IPS DF 6.9 (cell line): ENCODE data around the gene TEK.
A peak's percentile ranks its signal among the peaks of the same experiment; 100 is the strongest.

Experiments used
- DNase-seq: peaks from one replicate; pipeline ENCODE4 v3.0.0-alpha.2; 2013; ENCODE audit warnings: low read depth, low spot score
- H3K27ac ChIP-seq: one replicate; pipeline ENCODE4 v1.5.1; 2013; ENCODE audit warnings: low read length, control low read depth
- H3K27me3 ChIP-seq: 2 replicates; pipeline ENCODE4 v1.6.1; 2013; ENCODE audit warnings: mild to moderate bottlenecking, low read length; ENCODE audit not compliant: control insufficient read depth, insufficient read depth
- H3K36me3 ChIP-seq: 2 replicates; pipeline ENCODE4 v1.6.1; 2013; ENCODE audit warnings: low read length; ENCODE audit not compliant: control insufficient read depth, insufficient read depth
- H3K4me1 ChIP-seq: 2 replicates; pipeline ENCODE4 v1.6.1; 2013; ENCODE audit warnings: low read length; ENCODE audit not compliant: control insufficient read depth, insufficient read depth
- H3K4me3 ChIP-seq: 2 replicates; pipeline ENCODE4 v1.5.1; 2013; ENCODE audit warnings: mild to moderate bottlenecking, low read length
- H3K9me3 ChIP-seq: 2 replicates; pipeline ENCODE4 v1.6.1; 2013; ENCODE audit warnings: low read length, inconsistent platforms; ENCODE audit not compliant: control insufficient read depth, insufficient read depth
- WGBS: extraction: QIAGEN DNeasy Blood & Tissue Kit; methylation state at CpG from one replicate; pipeline ENCODE4 v1.1.7; 2013; ENCODE audit warnings: mixed read lengths, missing lambda C conversion rate; ENCODE audit not compliant: insufficient read length, insufficient coverage; 5-methylcytosine and 5-hydroxymethylcytosine counted together

Gene TEK

DNA sequence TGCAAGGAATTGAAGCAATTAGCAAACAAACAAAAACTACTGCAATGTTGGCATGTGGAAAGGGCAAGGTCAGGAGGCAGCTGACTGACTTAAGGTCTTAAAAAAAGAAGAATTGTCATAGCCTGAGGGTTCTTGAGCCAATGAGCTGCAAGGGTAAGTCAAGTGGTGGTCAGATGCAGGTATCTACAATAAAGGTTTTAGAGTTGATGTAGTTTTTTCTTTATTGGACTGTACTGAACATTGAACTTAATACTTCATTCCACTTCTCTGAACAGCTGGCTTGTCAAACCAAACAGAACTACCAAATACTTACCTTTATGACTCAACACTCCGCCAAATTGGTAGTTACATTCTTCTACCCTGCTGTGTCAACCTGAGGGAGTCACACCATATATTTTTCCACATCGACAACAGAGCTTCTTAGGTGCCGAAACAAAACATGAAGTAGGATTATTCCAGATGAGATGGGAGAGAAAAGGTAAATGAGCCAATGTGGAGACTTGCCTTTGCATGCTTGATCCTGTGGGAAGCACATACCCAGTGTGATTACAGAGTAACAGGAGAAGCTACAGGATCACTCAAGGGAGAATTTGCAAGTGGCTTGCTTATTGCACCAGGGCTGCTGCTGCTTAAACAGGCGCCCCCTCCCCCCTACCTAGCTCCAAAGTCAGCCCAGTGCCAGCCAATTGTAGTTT is 152.6 kb downstream of the TEK start:
- WGBS: no CpG with 5 or more reads among the region's 4 CpGs
- Histone ChIP-seq H3K36me3 (no peaks in the 10 kb centered on the region), H3K9me3 (no peaks in the 10 kb centered on the region), H3K27me3 (no peaks in the 10 kb centered on the region), H3K27ac (no peak overlapping the region), H3K4me3 (no peak overlapping the region), H3K4me1 (no peaks in the 10 kb centered on the region)
- no peak for DNase-seq

DNA sequence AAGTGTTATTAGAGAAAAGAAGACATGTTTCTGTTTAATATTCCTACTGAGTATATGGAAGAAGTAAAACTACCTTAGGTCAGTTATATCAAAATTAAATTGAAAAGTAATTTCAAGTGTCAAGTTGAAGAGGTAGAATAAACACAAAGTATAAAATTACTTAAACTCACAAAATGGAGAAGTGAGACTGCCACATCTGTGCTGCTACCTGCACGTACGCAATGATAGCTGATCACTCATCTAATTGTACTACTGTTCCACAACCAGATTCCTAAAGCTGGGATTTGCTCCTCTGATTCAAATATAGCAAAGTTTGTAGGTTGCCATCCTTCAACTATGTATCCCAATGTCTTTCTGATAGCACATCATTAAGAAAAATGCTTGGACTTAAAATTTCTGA is 163.1 kb downstream of the TEK start:
- no peaks in the 10 kb centered on the region for H3K4me1 ChIP-seq
- no peaks in the 10 kb centered on the region for H3K9me3 ChIP-seq
- H3K4me3 ChIP-seq: no peak overlapping the region
- no peaks in the 10 kb centered on the region for H3K36me3 ChIP-seq
- no peak overlapping the region for H3K27ac ChIP-seq
- no peak for DNase-seq
- no CpG with 5 or more reads among the region's 2 CpGs for WGBS
- H3K27me3 ChIP-seq: no peaks in the 10 kb centered on the region

DNA sequence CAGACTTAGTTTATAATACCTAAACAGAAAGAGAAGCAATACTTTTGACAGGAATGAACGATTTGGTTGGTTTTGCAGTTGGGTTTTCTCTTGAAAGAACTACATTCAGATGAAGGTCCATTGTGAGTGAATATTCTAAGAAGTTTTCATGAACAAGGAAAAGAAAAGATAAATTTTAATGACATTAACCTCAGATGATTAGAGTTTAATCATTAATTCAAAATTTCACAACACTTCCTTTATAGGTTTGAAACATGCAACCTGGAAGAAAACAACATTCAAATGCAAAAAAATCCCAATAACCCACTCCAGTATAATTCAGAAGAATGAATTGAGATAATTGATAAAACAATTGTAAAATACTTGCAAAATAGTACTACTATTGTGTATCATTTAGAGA is 164.2 kb downstream of the TEK start:
- Histone ChIP-seq H3K36me3 (no peaks in the 10 kb centered on the region), H3K9me3 (no peaks in the 10 kb centered on the region), H3K27ac (no peak overlapping the region), H3K4me1 (no peaks in the 10 kb centered on the region), H3K27me3 (no peaks in the 10 kb centered on the region), H3K4me3 (no peak overlapping the region)
- no peak for DNase-seq
- WGBS: no CpG with 5 or more reads among the region's 1 CpG

DNA sequence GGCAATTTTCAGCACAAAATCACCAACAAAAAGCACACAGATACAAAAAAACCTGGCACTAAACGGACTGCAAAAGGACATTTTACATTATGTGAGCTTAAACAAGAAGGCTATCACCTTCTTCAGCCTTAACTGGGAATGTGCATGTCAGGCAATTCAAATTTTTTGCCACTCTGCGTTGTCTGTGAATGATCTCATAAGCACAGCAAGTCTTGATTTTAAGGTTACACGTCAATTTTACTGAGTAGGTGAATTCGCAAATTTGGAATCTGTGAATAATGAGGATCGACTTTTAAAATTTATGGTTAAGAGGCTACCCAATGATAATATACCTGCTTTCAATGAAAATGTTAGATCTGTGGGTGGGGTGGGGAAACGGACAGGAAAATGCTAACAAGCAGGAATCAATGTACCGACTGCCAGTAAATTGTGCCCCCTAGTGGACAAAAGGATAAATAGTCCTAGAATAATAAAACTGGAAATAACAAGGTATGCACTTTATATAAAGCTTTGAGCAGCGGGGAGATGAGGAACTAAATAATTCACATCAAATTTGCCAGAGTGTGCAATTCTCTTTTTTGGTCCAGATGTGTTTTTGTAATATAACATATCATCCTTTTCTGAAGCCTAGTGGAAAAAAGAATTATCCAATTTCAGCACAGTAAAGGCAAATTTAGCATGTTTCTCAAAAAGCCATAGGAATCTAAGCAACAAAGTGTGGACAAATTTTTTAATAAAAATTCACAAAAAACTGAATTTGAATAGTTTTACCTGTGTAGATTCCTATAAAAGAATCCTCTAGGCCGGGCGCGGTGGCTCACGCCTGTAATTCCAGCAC is 167.4 kb downstream of the TEK start:
- H3K9me3 ChIP-seq: no peaks in the 10 kb centered on the region
- H3K4me3 ChIP-seq: no peak overlapping the region
- no peaks in the 10 kb centered on the region for H3K36me3 ChIP-seq
- no peaks in the 10 kb centered on the region for H3K27me3 ChIP-seq
- DNase-seq: peak; percentile 20
- H3K4me1 ChIP-seq: no peaks in the 10 kb centered on the region
- no CpG with 5 or more reads among the region's 12 CpGs for WGBS
- H3K27ac ChIP-seq: no peak overlapping the region

DNA sequence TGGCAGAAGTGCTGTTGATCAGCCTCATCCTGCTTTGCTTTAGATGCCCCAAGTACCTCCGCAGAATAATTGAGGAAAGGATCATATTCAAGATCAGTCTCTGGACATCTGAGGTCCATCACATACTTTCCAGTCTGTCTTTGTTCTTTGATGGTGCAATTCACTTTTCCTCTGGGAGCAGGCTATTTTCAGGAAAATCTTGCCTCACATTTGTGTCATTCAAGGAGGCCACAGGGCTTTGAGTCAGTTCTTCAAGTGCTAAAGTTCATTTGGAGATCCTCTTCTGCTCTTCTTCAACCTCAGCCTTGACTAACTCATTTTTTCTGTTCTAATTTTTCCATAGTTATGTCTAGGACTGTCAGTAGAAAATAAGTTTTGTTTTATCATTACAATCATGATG is 169.3 kb downstream of the TEK start:
- DNase-seq: no peak

DNA sequence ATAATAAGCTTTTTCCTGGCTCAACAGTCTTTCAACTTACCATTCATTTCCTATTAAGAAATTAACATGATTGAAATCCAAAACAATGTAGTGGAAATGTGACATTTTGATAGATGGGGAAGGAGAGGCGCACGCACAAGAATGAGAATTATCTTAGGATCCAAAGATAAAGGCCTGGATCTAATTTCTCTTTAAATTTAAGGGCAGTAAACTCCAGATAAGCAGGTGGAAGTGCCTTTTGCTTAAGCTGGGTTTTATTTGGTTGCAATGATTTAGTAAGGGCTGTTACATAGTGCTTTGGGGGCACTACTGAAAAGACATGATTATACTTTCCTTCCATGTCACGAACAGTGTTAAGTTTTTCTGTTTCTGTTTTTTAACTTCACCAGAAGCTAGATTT is 170.6 kb downstream of the TEK start:
- Histone ChIP-seq H3K9me3 (no peaks in the 10 kb centered on the region), H3K27ac (no peak overlapping the region), H3K4me1 (no peaks in the 10 kb centered on the region), H3K27me3 (no peaks in the 10 kb centered on the region), H3K36me3 (no peaks in the 10 kb centered on the region), H3K4me3 (no peak overlapping the region)
- no peak for DNase-seq
- WGBS: no CpG with 5 or more reads among the region's 3 CpGs

More for the DNA sequence above, 169.3 kb downstream of the TEK start:
- H3K36me3 ChIP-seq: no peaks in the 10 kb centered on the region
- H3K27ac ChIP-seq: no peak overlapping the region
- H3K9me3 ChIP-seq: no peaks in the 10 kb centered on the region
- H3K4me3 ChIP-seq: no peak overlapping the region
- no peaks in the 10 kb centered on the region for H3K27me3 ChIP-seq
- H3K4me1 ChIP-seq: no peaks in the 10 kb centered on the region
- WGBS: no CpG with 5 or more reads among the region's 1 CpG
